HUDEP-2 (cell line): ENCODE results near the gene SDHAF2.

Experiments used
- DNase-seq, 76 experiments: peaks; one replicate each; lab custom pipeline; 2025; ENCODE audit not compliant: unreplicated experiment in 76 of 76; lab: John Stamatoyannopoulos, UW

Gene SDHAF2

DNA sequence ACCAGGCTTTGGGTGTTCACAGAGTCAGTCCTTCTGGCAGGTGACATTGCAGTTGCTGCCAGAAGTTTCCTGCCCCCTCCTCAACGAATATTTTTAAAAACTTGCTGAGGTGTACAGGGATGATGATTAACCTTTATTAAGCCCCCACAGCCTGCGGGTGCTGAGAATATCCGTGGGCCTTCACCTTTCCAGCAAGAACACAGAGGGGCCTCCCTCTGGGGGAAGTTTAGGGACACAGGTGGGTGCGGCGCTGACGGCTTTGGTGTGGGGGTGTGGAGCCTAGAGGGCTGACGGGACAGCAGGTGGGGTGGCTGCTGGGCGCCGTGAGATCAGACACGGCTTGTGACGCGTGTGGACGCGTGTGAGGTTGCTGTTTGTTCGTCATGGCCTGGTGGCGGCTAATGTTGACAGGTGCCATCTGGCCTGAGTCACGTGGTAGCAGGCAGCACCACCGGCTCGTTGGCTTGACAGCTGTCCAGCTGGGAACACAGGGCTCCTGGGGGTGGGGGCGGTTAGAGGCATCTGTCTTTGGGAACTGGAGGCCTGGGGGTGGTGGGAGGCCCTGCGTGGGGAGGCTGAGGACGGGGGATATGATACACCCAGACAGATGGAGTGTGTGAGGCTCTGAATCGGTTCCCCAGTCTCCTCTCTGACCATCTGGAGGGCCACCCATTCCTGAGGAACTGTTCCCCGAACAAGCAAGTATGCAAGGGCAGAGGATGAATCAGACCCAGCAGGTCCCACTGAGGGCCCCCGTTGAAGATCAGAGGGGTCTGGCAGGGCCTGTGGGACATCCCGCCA lies 66.1 kb downstream of the SDHAF2 start:
- no peak for DNase-seq
